Measurements from ENCODE around the gene SART3.
A peak's percentile ranks its signal among the peaks of the same experiment; 100 is the strongest.

Gene SART3

GRCh38 chr12:108517288-108518100, 43.5 kb downstream of the SART3 start:
- H3K36me3 ChIP-seq (ENCODE audit: control insufficient read depth, insufficient read depth, low read length) = peaks cover 10% of the 10 kb centered on the region
- H3K4me1 ChIP-seq (ENCODE audit: control insufficient read depth, insufficient read depth, low read length) = peaks cover 13% of the 10 kb centered on the region
- no peaks in the 10 kb centered on the region for H3K9me3 ChIP-seq (ENCODE audit: control insufficient read depth, low read length)
- H3K4me3 ChIP-seq (ENCODE audit: low read length) = no peak overlapping the region
- H3K9ac ChIP-seq (ENCODE audit: low read length) = no peak overlapping the region
- H3K27me3 ChIP-seq (ENCODE audit: control insufficient read depth, insufficient read depth, low read length) = no peaks in the 10 kb centered on the region

GRCh38 chr12:108516511-108517275, 44.3 kb downstream of the SART3 start:
- H3K27me3 ChIP-seq (ENCODE audit: control insufficient read depth, insufficient read depth, low read length) = no peaks in the 10 kb centered on the region
- peak overlapping the region; percentile 74 for H3K4me3 ChIP-seq (ENCODE audit: low read length)
- peaks cover 10% of the 10 kb centered on the region for H3K36me3 ChIP-seq (ENCODE audit: control insufficient read depth, insufficient read depth, low read length)
- peaks cover 13% of the 10 kb centered on the region for H3K4me1 ChIP-seq (ENCODE audit: control insufficient read depth, insufficient read depth, low read length)
- no peaks in the 10 kb centered on the region for H3K9me3 ChIP-seq (ENCODE audit: control insufficient read depth, low read length)
- peak overlapping the region; percentile 82 for H3K9ac ChIP-seq (ENCODE audit: low read length)

- Histone ChIP-seq H3K36me3 (ENCODE audit: control insufficient read depth, insufficient read depth, low read length) (peaks cover 10% of the 10 kb centered on the region), H3K9ac (ENCODE audit: low read length) (peak overlapping the region; percentile 82), H3K4me3 (ENCODE audit: low read length) (peak overlapping the region; percentile 74), H3K4me1 (ENCODE audit: control insufficient read depth, insufficient read depth, low read length) (peaks cover 13% of the 10 kb centered on the region), H3K27me3 (ENCODE audit: control insufficient read depth, insufficient read depth, low read length) (no peaks in the 10 kb centered on the region), H3K9me3 (ENCODE audit: control insufficient read depth, low read length) (no peaks in the 10 kb centered on the region)
These were observed 45.1 kb downstream of the SART3 start for GRCh38 chr12:108515916-108516315.

- peak within 1 kb of the TSS; percentile 74 for H3K4me3 ChIP-seq (ENCODE audit: low read length)
- H3K9ac ChIP-seq (ENCODE audit: low read length) = peak within 1 kb of the TSS; percentile 82
- no peaks in the 10 kb centered on the region for H3K27me3 ChIP-seq (ENCODE audit: control insufficient read depth, insufficient read depth, low read length)
- peaks cover 13% of the 10 kb centered on the region for H3K4me1 ChIP-seq (ENCODE audit: control insufficient read depth, insufficient read depth, low read length)
- H3K36me3 ChIP-seq (ENCODE audit: control insufficient read depth, insufficient read depth, low read length) = peaks cover 10% of the 10 kb centered on the region
- H3K9me3 ChIP-seq (ENCODE audit: control insufficient read depth, low read length) = no peaks in the 10 kb centered on the region
These were observed 45.8 kb downstream of the SART3 start, which contains the start of gene FICD for GRCh38 chr12:108514973-108515814. TSS of gene FICD (plus strand) at chr12:108515277. CDS start at chr12:108516973, 1,696 bp downstream.

- no peak overlapping the region for H3K4me3 ChIP-seq (ENCODE audit: low read length)
- H3K36me3 ChIP-seq (ENCODE audit: control insufficient read depth, insufficient read depth, low read length) = peaks cover 10% of the 10 kb centered on the region
- H3K4me1 ChIP-seq (ENCODE audit: control insufficient read depth, insufficient read depth, low read length) = peaks cover 13% of the 10 kb centered on the region
- no peaks in the 10 kb centered on the region for H3K27me3 ChIP-seq (ENCODE audit: control insufficient read depth, insufficient read depth, low read length)
- H3K9ac ChIP-seq (ENCODE audit: low read length) = no peak overlapping the region
- no peaks in the 10 kb centered on the region for H3K9me3 ChIP-seq (ENCODE audit: control insufficient read depth, low read length)
These were observed 46.5 kb downstream of the SART3 start for GRCh38 chr12:108514468-108514972.

GRCh38 chr12:108511633-108512540, 49.1 kb downstream of the SART3 start:
- Histone ChIP-seq H3K27me3 (ENCODE audit: control insufficient read depth, insufficient read depth, low read length) (no peaks in the 10 kb centered on the region), H3K4me1 (ENCODE audit: control insufficient read depth, insufficient read depth, low read length) (peaks cover 13% of the 10 kb centered on the region), H3K36me3 (ENCODE audit: control insufficient read depth, insufficient read depth, low read length) (no peaks in the 10 kb centered on the region), H3K9ac (ENCODE audit: low read length) (no peak overlapping the region), H3K9me3 (ENCODE audit: control insufficient read depth, low read length) (no peaks in the 10 kb centered on the region), H3K4me3 (ENCODE audit: low read length) (no peak overlapping the region)

- Histone ChIP-seq H3K9ac (ENCODE audit: low read length) (no peak overlapping the region), H3K4me3 (ENCODE audit: low read length) (no peak overlapping the region), H3K27me3 (ENCODE audit: control insufficient read depth, insufficient read depth, low read length) (no peaks in the 10 kb centered on the region), H3K4me1 (ENCODE audit: control insufficient read depth, insufficient read depth, low read length) (peaks cover 3% of the 10 kb centered on the region), H3K36me3 (ENCODE audit: control insufficient read depth, insufficient read depth, low read length) (no peaks in the 10 kb centered on the region), H3K9me3 (ENCODE audit: control insufficient read depth, low read length) (no peaks in the 10 kb centered on the region)
These were observed 50.1 kb downstream of the SART3 start for GRCh38 chr12:108510836-108511235.

GRCh38 chr12:108509806-108510205, 51.2 kb downstream of the SART3 start:
- no peaks in the 10 kb centered on the region for H3K36me3 ChIP-seq (ENCODE audit: control insufficient read depth, insufficient read depth, low read length)
- H3K27me3 ChIP-seq (ENCODE audit: control insufficient read depth, insufficient read depth, low read length) = no peaks in the 10 kb centered on the region
- H3K9me3 ChIP-seq (ENCODE audit: control insufficient read depth, low read length) = no peaks in the 10 kb centered on the region
- H3K4me3 ChIP-seq (ENCODE audit: low read length) = no peak overlapping the region
- H3K4me1 ChIP-seq (ENCODE audit: control insufficient read depth, insufficient read depth, low read length) = no peaks in the 10 kb centered on the region
- no peak overlapping the region for H3K9ac ChIP-seq (ENCODE audit: low read length)

GRCh38 chr12:108507971-108508642, 52.9 kb downstream of the SART3 start:
- Histone ChIP-seq H3K4me1 (ENCODE audit: control insufficient read depth, insufficient read depth, low read length) (no peaks in the 10 kb centered on the region), H3K36me3 (ENCODE audit: control insufficient read depth, insufficient read depth, low read length) (no peaks in the 10 kb centered on the region), H3K9ac (ENCODE audit: low read length) (no peak overlapping the region), H3K27me3 (ENCODE audit: control insufficient read depth, insufficient read depth, low read length) (no peaks in the 10 kb centered on the region), H3K4me3 (ENCODE audit: low read length) (no peak overlapping the region), H3K9me3 (ENCODE audit: control insufficient read depth, low read length) (no peaks in the 10 kb centered on the region)

- Histone ChIP-seq H3K9ac (ENCODE audit: low read length) (no peak overlapping the region), H3K36me3 (ENCODE audit: control insufficient read depth, insufficient read depth, low read length) (no peaks in the 10 kb centered on the region), H3K9me3 (ENCODE audit: control insufficient read depth, low read length) (no peaks in the 10 kb centered on the region), H3K27me3 (ENCODE audit: control insufficient read depth, insufficient read depth, low read length) (no peaks in the 10 kb centered on the region), H3K4me1 (ENCODE audit: control insufficient read depth, insufficient read depth, low read length) (no peaks in the 10 kb centered on the region), H3K4me3 (ENCODE audit: low read length) (no peak overlapping the region)
These were observed 55.8 kb downstream of the SART3 start for GRCh38 chr12:108505129-108505528.

Data from mucosa of stomach (tissue), 1 donor.